Natural killer cell (primary cell): ENCODE data around the gene SBK3. TPM values are rescaled to one million over a fixed set of nuclear protein-coding genes. Genes with fewer than 3 reads are reported as not detected.

Experiments used
- ATAC-seq, 3 donors: fragments of 150-1000 bp in 2 of 3; fragments of 200-7000 bp in 1 of 3; cut with Tn5 transposase; 1 replicate in 1 of 3; 2 replicates in 2 of 3; pipeline ENCODE4 v1.10.0; 2021; ENCODE audit warnings: mild to moderate bottlenecking in 2 of 3, moderate library complexity in 2 of 3
- DNase-seq, 2 donors: peaks; one replicate each; pipeline versions ENCODE4 v3.0.0 to v3.0.0-alpha.2; 2013 to 2021; ENCODE audit warnings: mixed read lengths in 1 of 2
- H3K27ac ChIP-seq: one replicate; pipeline ENCODE4 v1.5.1; 2013; ENCODE audit warnings: mild to moderate bottlenecking, low read length
- H3K27me3 ChIP-seq: one replicate; pipeline ENCODE4 v1.6.1; 2013; ENCODE audit warnings: low read length; ENCODE audit not compliant: control insufficient read depth, insufficient read depth
- H3K36me3 ChIP-seq: one replicate; pipeline ENCODE4 v1.6.1; 2013; ENCODE audit warnings: low read length; ENCODE audit not compliant: control insufficient read depth, insufficient read depth
- H3K4me1 ChIP-seq: one replicate; pipeline ENCODE4 v1.6.1; 2013; ENCODE audit warnings: low read length; ENCODE audit not compliant: control insufficient read depth, insufficient read depth
- H3K4me3 ChIP-seq: one replicate; pipeline ENCODE4 v1.5.1; 2013; ENCODE audit warnings: low read length
- H3K9me3 ChIP-seq: one replicate; pipeline ENCODE4 v1.6.1; 2013; ENCODE audit warnings: low read length; ENCODE audit not compliant: control insufficient read depth, insufficient read depth
- H3K27ac Mint-ChIP-seq, 2 donors: one replicate each; pipeline ENCODE4 v1.8.0; 2022; ENCODE audit warnings: mild to moderate bottlenecking in 2 of 2, mixed read lengths in 2 of 2, moderate library complexity in 1 of 2
- H3K27me3 Mint-ChIP-seq, 2 donors: one replicate each; pipeline ENCODE4 v1.8.0; 2022; ENCODE audit warnings: low read depth in 2 of 2, mixed read lengths in 2 of 2
- H3K36me3 Mint-ChIP-seq: one replicate; pipeline ENCODE4 v1.8.0; 2022; ENCODE audit warnings: mixed read lengths
- H3K4me1 Mint-ChIP-seq, 2 donors: one replicate each; pipeline ENCODE4 v1.8.0; 2022; ENCODE audit warnings: mixed read lengths in 2 of 2
- H3K4me3 Mint-ChIP-seq: one replicate; pipeline ENCODE4 v1.8.0; 2022; ENCODE audit warnings: mild to moderate bottlenecking, moderate library complexity, mixed read lengths
- H3K9me3 Mint-ChIP-seq, 2 donors: one replicate each; pipeline ENCODE4 v1.8.0; 2022; ENCODE audit warnings: mixed read lengths in 2 of 2
- CTCF ChIP-seq: fragments of 200-600 bp; IDR thresholded peaks from one replicate; pipeline ENCODE4 v1.8.0; 2022; ENCODE audit warnings: antibody characterized with exemption
- WGBS: methylation state at CpG from one replicate; pipeline ENCODE4 v1.1.7; 2013; ENCODE audit warnings: missing lambda C conversion rate; ENCODE audit not compliant: insufficient coverage; 5-methylcytosine and 5-hydroxymethylcytosine counted together
- intact Hi-C: fragments of 100-400 bp; cut with micrococcal nuclease; formaldehyde crosslinking; loops from one replicate; pipeline ENCODE4 v1.14.2; 2022
- total RNA-seq, 4 donors: library from RNA; stranded (reverse); fragments of 120-200 nt in 1 of 4; gene quantifications; one replicate each; pipeline versions ENCODE4 v1.2.3 to v1.2.4, GENCODE V29; 2013 to 2022

The SBK3 gene
- total RNA-seq, 3 donors from 2014 or later (not counting 1 experiment from before 2014, with no cell fraction given): not detected

DNA sequence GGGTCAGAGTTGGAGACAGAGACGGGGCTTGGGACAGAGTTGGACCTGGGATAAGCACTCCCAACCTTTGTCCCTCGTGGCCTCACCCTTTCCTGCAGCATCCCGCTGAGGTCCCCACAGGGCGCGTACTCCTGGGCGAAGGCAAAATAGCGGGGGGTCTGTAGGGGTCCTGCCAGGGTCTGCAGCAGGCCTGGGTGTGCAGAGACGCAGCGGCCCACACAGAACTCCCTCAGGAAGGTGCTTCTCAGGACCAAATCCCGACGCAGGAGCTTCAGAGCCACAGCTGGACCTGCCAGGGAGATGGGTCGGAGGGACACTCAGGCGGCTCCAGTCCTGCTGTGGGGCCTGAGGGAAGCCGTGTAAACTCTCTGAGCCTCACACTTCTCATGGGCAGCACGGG, 1.3 kb downstream of the SBK3 start:
- no peak for ATAC-seq
- Mint-ChIP-seq H3K36me3 (no peaks in the 10 kb centered on the region), H3K4me1 (no peaks in the 10 kb centered on the region), H3K27me3 (peaks cover 0 to 25% of the 10 kb centered on the region in 2 donors), H3K9me3 (no peaks in the 10 kb centered on the region), H3K27ac (no peak overlapping the region), H3K4me3 (no peak overlapping the region)
- intact Hi-C loops: no loop called here
- Histone ChIP-seq H3K9me3 (no peaks in the 10 kb centered on the region), H3K27me3 (peaks cover 4% of the 10 kb centered on the region), H3K36me3 (no peaks in the 10 kb centered on the region), H3K4me1 (no peaks in the 10 kb centered on the region), H3K4me3 (no peak overlapping the region), H3K27ac (no peak overlapping the region)
- TF ChIP-seq CTCF: no peak
- WGBS: 90% methylated on average over 15 of the region's 15 CpGs
- no peak for DNase-seq

- Histone ChIP-seq H3K27me3 (peaks cover 4% of the 10 kb centered on the region), H3K27ac (no peak overlapping the region), H3K36me3 (no peaks in the 10 kb centered on the region), H3K4me1 (no peaks in the 10 kb centered on the region), H3K4me3 (no peak overlapping the region), H3K9me3 (no peaks in the 10 kb centered on the region)
- no peak overlapping the region for H3K4me3 Mint-ChIP-seq
- intact Hi-C loops: no loop called here
- TF ChIP-seq CTCF: no peak
- H3K4me1 Mint-ChIP-seq: no peaks in the 10 kb centered on the region
- WGBS: 72% methylated on average over 5 of the region's 5 CpGs
- H3K9me3 Mint-ChIP-seq: no peaks in the 10 kb centered on the region
- no peak overlapping the region for H3K27ac Mint-ChIP-seq
- ATAC-seq (no peak), DNase-seq (no peak)
- H3K27me3 Mint-ChIP-seq: peaks cover 0 to 25% of the 10 kb centered on the region in 2 donors
- no peaks in the 10 kb centered on the region for H3K36me3 Mint-ChIP-seq
Observed at GRCh38 chr19:55543567-55543966, 1.8 kb downstream of the SBK3 start.

DNA sequence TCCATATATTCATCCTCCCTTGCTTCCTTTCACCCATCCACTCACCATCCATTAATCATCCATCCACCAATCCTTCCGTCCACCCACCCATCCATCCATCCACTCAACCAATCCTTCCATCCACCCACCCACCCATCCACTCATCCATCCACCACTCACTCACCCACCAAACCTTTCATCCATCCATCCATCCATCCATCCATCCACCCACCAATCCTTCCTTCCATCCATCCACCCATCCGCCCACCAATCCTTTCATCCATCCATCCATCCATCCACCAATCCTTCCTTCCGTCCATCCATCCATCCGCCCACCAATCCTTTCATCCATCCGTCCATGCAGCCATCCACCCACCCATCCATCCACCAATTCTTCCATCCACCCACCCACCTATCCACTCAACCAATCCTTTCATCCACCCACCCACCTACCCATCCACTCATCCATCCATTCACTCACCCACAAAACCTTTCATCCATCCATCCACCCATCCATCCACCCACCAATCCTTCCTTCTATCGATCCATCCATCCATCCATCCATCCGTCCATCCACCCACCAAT, 3.0 kb downstream of the SBK3 start:
- no peaks in the 10 kb centered on the region for H3K9me3 Mint-ChIP-seq
- no peak overlapping the region for H3K27ac Mint-ChIP-seq
- H3K27me3 Mint-ChIP-seq: peaks cover 0 to 18% of the 10 kb centered on the region in 2 donors
- no peaks in the 10 kb centered on the region for H3K36me3 Mint-ChIP-seq
- H3K27me3 ChIP-seq: peaks cover 4% of the 10 kb centered on the region
- no peak overlapping the region for H3K4me3 ChIP-seq
- 89% methylated on average over 7 of the region's 7 CpGs for WGBS
- no peak for TF ChIP-seq CTCF
- H3K4me1 ChIP-seq: no peaks in the 10 kb centered on the region
- intact Hi-C loops: no loop called here
- H3K27ac ChIP-seq: no peak overlapping the region
- ATAC-seq (no peak), DNase-seq (no peak)
- H3K36me3 ChIP-seq: no peaks in the 10 kb centered on the region
- H3K4me1 Mint-ChIP-seq: no peaks in the 10 kb centered on the region
- no peaks in the 10 kb centered on the region for H3K9me3 ChIP-seq
- no peak overlapping the region for H3K4me3 Mint-ChIP-seq

DNA sequence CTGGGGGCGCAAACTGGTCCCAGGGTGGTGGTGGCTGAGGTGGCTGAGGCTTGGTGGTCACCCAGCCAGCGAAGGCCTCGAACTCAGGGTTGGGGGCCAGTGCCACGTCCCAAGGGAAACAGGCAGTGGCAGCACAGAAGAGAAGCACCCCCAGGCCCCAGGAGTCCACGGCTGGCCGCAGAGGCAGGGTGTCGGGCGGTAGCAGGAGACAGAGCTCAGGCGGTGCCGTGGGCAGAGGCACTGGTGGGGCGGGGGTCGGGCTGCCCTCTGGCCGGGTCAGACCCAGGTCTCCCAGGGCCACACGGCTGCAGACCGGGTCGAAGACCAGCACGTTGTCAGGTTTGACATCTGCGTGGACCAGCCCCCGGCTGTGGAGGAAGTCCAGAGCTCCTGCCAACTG, 4.3 kb downstream of the SBK3 start:
- 91% methylated on average over 19 of the region's 19 CpGs for WGBS
- no peaks in the 10 kb centered on the region for H3K4me1 ChIP-seq
- ATAC-seq: no peak

More for the DNA sequence above, 4.3 kb downstream of the SBK3 start:
- intact Hi-C loops: no loop called here
- no peak overlapping the region for H3K4me3 Mint-ChIP-seq
- H3K9me3 Mint-ChIP-seq: no peaks in the 10 kb centered on the region
- TF ChIP-seq CTCF: no peak
- no peaks in the 10 kb centered on the region for H3K4me1 Mint-ChIP-seq
- H3K27ac ChIP-seq: no peak overlapping the region
- no peaks in the 10 kb centered on the region for H3K27me3 ChIP-seq
- H3K9me3 ChIP-seq: no peaks in the 10 kb centered on the region
- no peaks in the 10 kb centered on the region for H3K36me3 Mint-ChIP-seq
- H3K36me3 ChIP-seq: no peaks in the 10 kb centered on the region
- peaks cover 0 to 16% of the 10 kb centered on the region in 2 donors for H3K27me3 Mint-ChIP-seq
- no peak overlapping the region for H3K27ac Mint-ChIP-seq
- DNase-seq: no peak
- no peak overlapping the region for H3K4me3 ChIP-seq
